ENCODE measurements around the gene ZRSR2.
"Not testable (repeated sequence)": the region's sequence is repeated elsewhere in the genome, so short reads cannot be mapped to it uniquely, and the experiment has no call there.

Gene ZRSR2

GRCh38 chrX:15789979-15790768 lies at the start of gene ZRSR2:
TSS of gene ZRSR2 (plus strand) at chrX:15790484. CDS start at chrX:15790496, 12 bp downstream.
- DNase-seq (ENCODE audit: low read depth): peak; percentile 63

- DNase-seq (ENCODE audit: low read depth): no peak
Observed at GRCh38 chrX:15744181-15744867, 46.0 kb upstream of the ZRSR2 start.

GRCh38 chrX:15745179-15745578 lies 45.1 kb upstream of the ZRSR2 start:
- peak; percentile 37 for DNase-seq (ENCODE audit: low read depth)

GRCh38 chrX:15746651-15747050 lies 43.6 kb upstream of the ZRSR2 start:
- not testable (repeated sequence) for DNase-seq (ENCODE audit: low read depth)

- no peak for DNase-seq (ENCODE audit: low read depth)
Observed at GRCh38 chrX:15747626-15748173, 42.6 kb upstream of the ZRSR2 start.

- DNase-seq (ENCODE audit: low read depth): no peak
Observed at GRCh38 chrX:15748841-15749240, 41.4 kb upstream of the ZRSR2 start.

- DNase-seq (ENCODE audit: low read depth): no peak
Observed at GRCh38 chrX:15749642-15750610, 40.4 kb upstream of the ZRSR2 start.

- no peak for DNase-seq (ENCODE audit: low read depth)
Observed at GRCh38 chrX:15750611-15751154, 39.6 kb upstream of the ZRSR2 start.

GRCh38 chrX:15751155-15751819 lies 39.0 kb upstream of the ZRSR2 start:
- no peak for DNase-seq (ENCODE audit: low read depth)

- DNase-seq (ENCODE audit: low read depth): no peak
Observed at GRCh38 chrX:15755091-15755490, 35.2 kb upstream of the ZRSR2 start.

GRCh38 chrX:15758140-15758539 lies 32.1 kb upstream of the ZRSR2 start:
- DNase-seq (ENCODE audit: low read depth): no peak

GRCh38 chrX:15759886-15760285 lies 30.4 kb upstream of the ZRSR2 start:
- not testable (repeated sequence) for DNase-seq (ENCODE audit: low read depth)

- no peak for DNase-seq (ENCODE audit: low read depth)
Observed at GRCh38 chrX:15761564-15762191, 28.6 kb upstream of the ZRSR2 start.

- no peak for DNase-seq (ENCODE audit: low read depth)
Observed at GRCh38 chrX:15769300-15769954, 20.9 kb upstream of the ZRSR2 start.

- DNase-seq (ENCODE audit: low read depth): no peak
Observed at GRCh38 chrX:15781961-15782699, 8.2 kb upstream of the ZRSR2 start.

GRCh38 chrX:15785176-15785750 lies 5.0 kb upstream of the ZRSR2 start:
- DNase-seq (ENCODE audit: low read depth): no peak

GRCh38 chrX:15786915-15787314 lies 3.4 kb upstream of the ZRSR2 start:
- DNase-seq (ENCODE audit: low read depth): no peak

GRCh38 chrX:15790769-15791290 lies 546 bp downstream of the ZRSR2 start:
- no peak for DNase-seq (ENCODE audit: low read depth)

- no peak for DNase-seq (ENCODE audit: low read depth)
Observed at GRCh38 chrX:15797707-15798106, 7.4 kb downstream of the ZRSR2 start.

Data from fibroblast of the conjunctiva (primary cell).